CD4-positive, alpha-beta T cell treated with Interleukin-1 beta for 1 hour (primary cell): Measurements from ENCODE around the gene C17orf50.
"Not testable (repeated sequence)": the region's sequence is repeated elsewhere in the genome, so short reads cannot be mapped to it uniquely, and the experiment has no call there.

Experiments
- DNase-seq, 2 donors: peaks; one replicate each; pipeline ENCODE4 v3.0.0-alpha.2; 2020 to 2022

The C17orf50 gene

DNA sequence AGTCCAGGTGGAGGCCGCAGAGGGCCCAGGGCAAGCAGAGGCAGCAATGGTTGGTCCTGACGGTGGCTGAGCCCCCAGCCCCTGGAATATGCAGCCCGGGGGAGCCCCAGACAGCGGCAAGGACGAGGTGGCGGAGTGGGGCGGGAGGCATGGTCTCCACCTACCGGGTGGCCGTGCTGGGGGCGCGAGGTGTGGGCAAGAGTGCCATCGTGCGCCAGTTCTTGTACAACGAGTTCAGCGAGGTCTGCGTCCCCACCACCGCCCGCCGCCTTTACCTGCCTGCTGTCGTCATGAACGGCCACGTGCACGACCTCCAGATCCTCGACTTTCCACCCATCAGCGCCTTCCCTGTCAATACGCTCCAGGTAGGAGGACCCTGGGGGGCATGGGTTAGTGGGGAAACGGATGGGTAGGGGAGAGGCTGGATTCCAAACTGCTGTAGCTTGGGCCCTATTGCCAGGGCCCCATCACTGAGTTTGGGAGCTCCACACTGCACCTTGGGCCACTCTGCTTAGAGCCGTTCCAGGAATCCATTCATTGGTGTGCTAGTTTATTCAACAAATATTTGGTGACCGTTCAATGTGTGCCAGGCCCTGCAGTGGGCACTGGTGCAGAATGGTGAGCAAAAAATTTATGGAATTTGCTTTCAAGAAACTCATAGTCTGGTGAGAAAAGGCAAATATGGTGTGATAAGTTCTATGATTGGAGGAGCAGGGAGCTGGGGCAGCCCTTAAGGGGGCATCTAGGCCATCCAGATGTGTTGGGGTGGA lies 25.5 kb upstream of the C17orf50 start:
- DNase-seq: no peak

DNA sequence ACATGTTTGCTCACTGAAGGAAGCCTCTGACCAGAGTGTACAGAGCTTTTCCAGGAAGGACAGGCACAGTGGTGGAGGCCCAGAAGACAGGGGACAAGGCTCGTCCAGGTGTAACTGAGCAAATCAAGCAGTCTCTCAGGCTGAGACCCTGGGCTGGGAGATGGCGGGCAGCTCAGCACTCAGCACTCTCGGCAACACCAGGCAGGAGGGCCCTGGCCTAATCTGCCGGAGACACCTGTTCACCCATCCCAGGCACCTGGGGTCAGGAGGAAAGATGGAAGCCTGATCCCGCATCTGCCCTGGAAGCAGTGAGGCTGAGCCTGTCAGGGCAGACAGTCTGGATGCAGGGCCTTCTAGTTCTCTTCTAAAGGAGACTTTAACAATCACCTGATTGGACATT lies 24.5 kb upstream of the C17orf50 start:
- no peak for DNase-seq

GRCh38 chr17:35738519-35739133 lies 22.1 kb upstream of the C17orf50 start:
- DNase-seq: no peak

- no peak for DNase-seq
These were observed 20.5 kb upstream of the C17orf50 start for GRCh38 chr17:35740216-35740615.

DNA sequence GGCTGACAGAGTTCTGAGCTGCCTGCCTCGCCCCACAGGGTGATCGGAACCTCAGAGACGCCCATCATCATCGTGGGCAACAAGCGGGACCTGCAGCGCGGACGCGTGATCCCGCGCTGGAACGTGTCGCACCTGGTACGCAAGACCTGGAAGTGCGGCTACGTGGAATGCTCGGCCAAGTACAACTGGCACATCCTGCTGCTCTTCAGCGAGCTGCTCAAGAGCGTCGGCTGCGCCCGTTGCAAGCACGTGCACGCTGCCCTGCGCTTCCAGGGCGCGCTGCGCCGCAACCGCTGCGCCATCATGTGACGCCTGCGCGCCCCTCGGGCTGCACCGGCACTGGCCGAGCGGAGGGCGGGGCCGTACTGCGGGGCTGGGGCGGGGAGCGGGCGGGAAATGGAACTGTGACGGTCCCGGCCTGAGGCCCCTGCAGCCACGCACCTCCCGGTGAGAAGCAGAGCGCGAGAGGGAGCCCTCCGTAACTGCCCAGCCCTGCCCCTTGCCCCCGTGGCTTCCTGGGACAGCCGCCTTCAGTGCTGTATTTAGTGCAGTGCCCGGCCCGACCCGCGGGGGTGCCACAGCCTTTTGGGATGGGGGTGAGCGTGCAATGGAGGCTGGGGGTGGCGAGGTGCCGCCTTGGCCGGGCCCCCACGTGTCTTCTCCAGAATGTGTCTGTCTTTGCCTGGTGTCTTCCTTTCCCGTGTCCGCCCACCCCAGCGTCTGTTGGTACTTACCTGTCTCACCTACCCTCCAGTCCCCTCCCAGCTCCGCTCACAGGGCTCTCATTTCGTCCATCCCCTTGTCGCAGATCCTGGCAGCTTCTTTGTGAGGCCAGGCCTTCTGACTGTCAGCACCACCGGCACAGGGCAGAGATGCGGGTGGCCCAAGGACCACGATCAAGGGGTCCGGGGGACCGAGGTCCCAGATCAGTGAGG lies 19.4 kb upstream of the C17orf50 start:
- no peak for DNase-seq

- DNase-seq: no peak
These were observed 18.2 kb upstream of the C17orf50 start for GRCh38 chr17:35742496-35742895.

DNA sequence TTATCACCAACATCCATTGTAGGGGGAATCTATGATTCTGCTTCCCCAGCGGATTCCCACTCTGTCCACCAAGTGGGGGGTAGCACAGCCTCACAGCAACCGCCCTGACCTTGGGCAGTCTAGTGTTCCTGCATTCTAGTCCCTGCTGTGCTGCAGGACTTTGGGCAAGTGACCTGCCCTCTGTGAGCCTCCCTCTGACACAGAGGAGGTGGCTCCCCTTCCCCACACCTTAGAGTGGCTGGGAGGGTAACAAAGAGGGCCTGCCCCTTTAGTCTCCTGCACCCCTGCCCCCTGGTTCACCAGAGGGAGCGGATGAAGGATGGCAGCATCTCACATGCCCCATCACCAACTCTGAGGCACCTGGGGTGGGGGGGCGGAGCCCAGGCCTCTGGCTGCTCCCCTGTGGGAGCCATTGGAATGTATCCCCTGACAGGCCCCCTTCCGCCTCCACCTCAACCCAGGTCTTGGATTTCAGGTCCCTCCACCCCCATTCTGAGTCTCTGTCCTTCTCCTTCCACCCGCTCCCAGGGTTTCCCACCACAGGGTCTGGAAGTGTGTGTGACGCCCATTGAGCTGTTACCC lies 17.7 kb upstream of the C17orf50 start:
- DNase-seq: no peak

- DNase-seq: peak in 1 of 2 donors; percentile 14
These were observed 16.9 kb upstream of the C17orf50 start for GRCh38 chr17:35743626-35744328.

DNA sequence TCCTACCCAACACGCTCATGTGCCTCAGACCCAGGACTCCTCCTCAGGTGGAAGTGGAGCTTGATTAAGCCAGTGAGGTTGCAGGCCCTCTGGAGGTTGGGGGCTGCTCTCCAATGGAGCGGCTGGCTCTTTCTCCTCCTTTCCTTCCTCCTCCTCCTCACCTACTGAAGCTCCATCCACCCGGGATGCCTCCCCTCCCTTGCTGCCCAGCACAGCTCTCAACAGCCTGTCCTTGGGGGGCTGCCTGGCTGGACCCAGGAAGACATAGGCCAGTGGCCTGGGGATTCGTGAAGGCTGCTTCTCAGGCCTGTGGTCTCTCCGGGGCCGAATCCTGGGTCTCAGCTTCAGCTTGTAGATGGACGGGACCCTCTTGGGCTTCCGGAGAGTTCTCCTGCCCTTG lies 15.9 kb upstream of the C17orf50 start:
- DNase-seq: no peak

- DNase-seq: no peak
These were observed 15.4 kb upstream of the C17orf50 start for GRCh38 chr17:35745246-35745645.

DNA sequence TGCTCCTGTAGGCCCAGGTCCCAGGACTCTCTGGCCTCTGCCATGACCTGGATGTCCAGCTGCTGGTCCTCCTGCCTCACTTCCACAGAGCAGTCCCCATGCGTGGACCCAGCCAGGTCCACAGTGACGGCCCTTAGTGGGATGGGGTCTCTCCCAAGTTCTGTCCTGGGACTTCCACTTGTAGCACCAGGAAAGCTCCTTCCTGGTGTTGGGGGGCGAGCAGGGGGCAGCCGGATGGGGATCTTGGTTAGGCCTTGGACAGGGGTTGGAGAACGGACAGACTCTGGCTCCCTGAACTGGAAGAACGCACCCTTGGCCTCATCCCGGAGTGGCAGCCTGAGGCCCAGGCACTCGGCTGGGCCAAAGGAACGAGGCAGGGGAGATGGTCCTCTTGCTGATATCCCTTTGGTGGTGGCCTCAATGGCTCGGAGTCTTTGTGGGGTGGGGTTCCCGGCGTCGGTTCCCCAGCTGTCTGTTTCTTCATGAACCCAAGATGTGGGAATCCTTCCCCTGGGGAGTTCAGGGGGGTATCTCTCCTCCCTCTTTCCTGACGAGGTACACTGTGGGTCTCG lies 14.9 kb upstream of the C17orf50 start:
- no peak for DNase-seq

GRCh38 chr17:35747540-35748017 lies 13.1 kb upstream of the C17orf50 start:
- peak; percentile 78 to 80 for DNase-seq

- no peak for DNase-seq
These were observed 12.3 kb upstream of the C17orf50 start for GRCh38 chr17:35748341-35748841.

DNA sequence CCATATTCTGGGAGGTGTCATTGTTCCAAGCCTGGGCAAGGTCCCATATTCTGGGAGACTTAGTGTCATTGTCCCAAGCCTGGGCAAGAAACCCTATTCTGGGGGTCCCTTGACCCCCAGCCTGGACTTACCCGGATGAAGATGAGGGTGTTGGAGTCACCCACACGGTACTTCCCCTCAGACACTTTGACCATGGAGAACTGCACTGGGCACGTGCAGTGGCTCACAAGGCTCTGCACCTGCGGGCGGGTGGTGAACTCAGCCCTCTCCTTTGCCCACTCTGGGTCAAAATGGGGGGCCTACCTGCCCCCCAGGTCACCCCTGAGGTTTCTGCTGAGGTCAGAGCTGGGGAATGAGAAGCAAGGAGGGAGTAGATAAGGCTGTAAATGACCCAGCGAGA lies 11.7 kb upstream of the C17orf50 start:
- no peak for DNase-seq

DNA sequence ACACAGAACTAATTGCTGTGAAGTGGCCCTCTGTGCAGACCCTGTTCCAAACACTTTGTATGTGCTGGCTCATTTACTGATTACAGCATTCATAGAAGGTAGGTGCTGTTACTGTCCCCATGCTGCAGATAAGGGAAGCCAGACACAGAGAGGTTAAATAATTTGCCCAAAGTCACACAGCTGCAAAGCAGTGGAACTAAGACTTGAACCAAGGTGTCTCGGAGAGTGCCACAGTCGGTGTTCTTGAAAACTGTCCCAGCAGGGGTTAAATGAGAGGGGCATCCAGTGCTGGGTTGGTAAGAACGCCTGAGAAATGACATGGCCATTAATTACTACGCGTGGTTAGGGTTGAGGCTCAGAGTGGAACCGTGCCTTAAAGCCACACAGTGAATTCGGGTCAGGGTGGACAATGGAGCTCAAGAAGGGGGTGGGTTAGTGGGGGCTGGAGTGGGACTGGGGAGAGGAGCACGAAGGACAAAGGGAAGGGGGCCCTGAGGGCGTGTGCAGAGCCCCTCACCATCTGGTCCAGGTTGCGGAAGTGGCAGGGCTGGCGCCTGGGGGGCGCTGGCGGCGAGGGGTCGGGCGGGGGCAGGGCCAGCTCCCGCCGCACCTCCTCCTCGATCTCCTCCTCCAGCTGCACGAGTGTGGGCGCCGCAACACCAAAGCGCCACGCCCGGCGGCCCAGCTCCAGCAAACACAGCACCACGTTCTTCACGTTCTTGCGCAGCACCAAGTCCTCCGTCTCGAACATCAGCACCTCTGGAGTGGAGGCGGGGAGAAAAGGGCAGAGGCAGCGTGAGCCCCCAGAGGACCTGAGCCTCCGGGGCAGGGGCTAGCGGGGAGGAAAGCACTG lies 10.9 kb upstream of the C17orf50 start:
- no peak for DNase-seq

GRCh38 chr17:35750526-35751395 lies 9.9 kb upstream of the C17orf50 start:
- no peak for DNase-seq

- not testable (repeated sequence) for DNase-seq
These were observed 9.1 kb upstream of the C17orf50 start for GRCh38 chr17:35751541-35751940.

DNA sequence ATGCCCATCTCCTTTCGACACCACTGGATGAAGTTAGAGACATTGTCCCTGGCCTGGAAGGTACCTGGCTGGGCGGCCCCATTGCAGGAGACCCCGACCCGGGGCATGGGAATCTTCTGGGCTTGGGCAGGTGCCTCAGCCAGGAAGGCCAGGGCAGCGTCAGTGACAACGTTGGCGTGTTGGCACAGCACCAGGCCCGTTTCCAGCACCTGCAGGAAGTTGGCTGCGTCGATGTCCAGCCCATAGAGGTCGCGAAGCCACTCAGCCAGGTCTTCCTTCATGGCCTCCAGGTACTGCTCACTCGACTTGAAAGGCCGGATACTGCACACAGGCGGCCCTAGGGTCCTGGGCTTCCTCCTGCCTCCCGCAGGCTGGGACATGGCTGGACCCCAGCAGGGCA lies 8.2 kb upstream of the C17orf50 start:
- no peak for DNase-seq

DNA sequence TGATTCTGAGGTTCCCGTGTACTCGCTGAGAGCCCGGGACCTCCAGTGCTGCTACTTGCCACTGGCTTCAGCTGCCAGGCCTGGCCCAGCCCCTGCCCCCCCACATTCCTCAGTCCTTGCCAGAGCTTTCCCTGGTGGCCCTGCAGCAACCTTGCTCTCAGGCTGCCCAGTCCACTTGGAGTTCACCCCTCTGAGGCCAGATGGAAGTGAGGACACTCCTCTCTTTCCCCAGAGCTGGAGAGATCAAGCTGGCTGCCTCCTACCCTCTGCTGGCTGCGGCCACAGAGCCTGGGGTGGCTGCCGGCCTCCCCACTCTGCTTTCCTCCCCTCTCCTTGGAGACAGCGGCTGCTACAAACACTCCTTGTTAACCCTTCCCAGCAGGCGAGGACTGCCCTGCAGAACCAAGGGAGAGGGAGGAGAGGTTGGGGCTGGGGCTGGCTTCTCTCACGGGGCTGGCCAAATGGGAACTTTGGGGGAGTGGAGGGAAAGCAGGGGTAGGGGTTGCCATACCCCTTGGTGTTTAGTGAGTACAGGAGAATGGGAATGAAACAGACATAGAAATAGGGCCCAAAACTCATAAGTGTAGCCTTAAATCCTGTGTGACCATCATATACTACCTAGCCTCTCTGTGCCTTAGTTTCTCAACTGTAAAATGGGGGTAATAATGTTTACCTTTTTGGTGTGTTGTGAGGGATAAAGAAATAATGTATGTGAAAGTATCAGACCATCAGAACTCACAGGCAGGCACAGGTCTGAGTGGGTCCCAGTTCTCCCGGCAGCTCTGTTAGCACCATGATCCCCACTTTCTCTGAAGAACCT lies 7.5 kb upstream of the C17orf50 start, which contains the start of gene GAS2L2:
TSS of gene GAS2L2 (minus strand) at position 295 of the 820 bp plus-strand sequence. CDS start 389 bp downstream, outside the sequence.
- DNase-seq: no peak
